ENCODE results near the gene C1orf159. TPM values are rescaled to one million over a fixed set of nuclear protein-coding genes. Genes with fewer than 3 reads are reported as not detected.

C1orf159 gene
- total RNA-seq, 1 donor from 2014 or later = 8.0 TPM

DNA sequence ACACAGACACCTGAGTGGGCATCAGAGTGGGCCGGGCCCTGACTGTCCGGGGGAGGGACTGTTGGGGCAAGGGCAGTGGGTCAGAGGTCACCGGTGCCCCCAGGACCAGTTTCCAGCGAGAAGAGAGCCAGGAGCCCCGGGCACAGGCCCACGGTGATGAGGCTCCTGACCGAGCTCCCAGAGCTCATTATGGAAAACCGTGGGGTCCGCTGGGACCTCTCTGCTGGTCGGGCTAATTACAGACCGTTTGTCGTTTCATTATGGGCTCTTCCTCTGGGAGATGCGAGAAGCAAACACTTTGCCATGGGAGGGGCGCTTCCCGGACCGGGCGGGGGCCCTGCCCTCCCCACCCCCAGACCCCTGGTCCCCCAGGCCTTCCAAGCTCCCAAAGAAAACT is 45.8 kb upstream of the C1orf159 start:
- H2AFZ ChIP-seq (replicated peaks) = no peak overlapping the region
- no peaks in the 10 kb centered on the region for H3K36me3 ChIP-seq
- no peaks in the 10 kb centered on the region for H3K79me2 ChIP-seq (ENCODE audit: low read depth)
- H3K4me3 ChIP-seq = no peak overlapping the region
- peaks cover 9% of the 10 kb centered on the region for H3K27me3 Mint-ChIP-seq (ENCODE audit: insufficient read depth, low read depth)
- H3K9ac ChIP-seq = no peak overlapping the region
- TF ChIP-seq EZH2phosphoT487 (IDR thresholded peaks at IDR 0.05) (no peak), EZH2 (IDR thresholded peaks at IDR 0.05) (no peak)
- TF ChIP-seq, protein P1, sequence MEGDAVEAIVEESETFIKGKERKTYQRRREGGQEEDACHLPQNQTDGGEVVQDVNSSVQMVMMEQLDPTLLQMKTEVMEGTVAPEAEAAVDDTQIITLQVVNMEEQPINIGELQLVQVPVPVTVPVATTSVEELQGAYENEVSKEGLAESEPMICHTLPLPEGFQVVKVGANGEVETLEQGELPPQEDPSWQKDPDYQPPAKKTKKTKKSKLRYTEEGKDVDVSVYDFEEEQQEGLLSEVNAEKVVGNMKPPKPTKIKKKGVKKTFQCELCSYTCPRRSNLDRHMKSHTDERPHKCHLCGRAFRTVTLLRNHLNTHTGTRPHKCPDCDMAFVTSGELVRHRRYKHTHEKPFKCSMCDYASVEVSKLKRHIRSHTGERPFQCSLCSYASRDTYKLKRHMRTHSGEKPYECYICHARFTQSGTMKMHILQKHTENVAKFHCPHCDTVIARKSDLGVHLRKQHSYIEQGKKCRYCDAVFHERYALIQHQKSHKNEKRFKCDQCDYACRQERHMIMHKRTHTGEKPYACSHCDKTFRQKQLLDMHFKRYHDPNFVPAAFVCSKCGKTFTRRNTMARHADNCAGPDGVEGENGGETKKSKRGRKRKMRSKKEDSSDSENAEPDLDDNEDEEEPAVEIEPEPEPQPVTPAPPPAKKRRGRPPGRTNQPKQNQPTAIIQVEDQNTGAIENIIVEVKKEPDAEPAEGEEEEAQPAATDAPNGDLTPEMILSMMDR (IDR thresholded peaks at IDR 0.05) = no peak
- peaks cover 38% of the 10 kb centered on the region for H3K27me3 ChIP-seq
- no peak overlapping the region for H3K27ac ChIP-seq
- H3K27ac Mint-ChIP-seq = no peak overlapping the region
- no peak overlapping the region for H3K4me2 ChIP-seq
- DNase-seq (ENCODE audit: low spot score) = no peak
- no peaks in the 10 kb centered on the region for H3K9me3 Mint-ChIP-seq
- peaks cover 8% of the 10 kb centered on the region for H3K4me1 Mint-ChIP-seq
- H4K20me1 ChIP-seq (ENCODE audit: low read depth) = no peaks in the 10 kb centered on the region
- peaks cover 36% of the 10 kb centered on the region for H3K4me1 ChIP-seq
- no peak overlapping the region for H3K4me3 Mint-ChIP-seq
- H3K36me3 Mint-ChIP-seq = no peaks in the 10 kb centered on the region
- no peaks in the 10 kb centered on the region for H3K9me3 ChIP-seq (ENCODE audit: low read depth)
- H3F3A ChIP-seq (ENCODE audit: low read depth) = peaks cover 28% of the 10 kb centered on the region

DNA sequence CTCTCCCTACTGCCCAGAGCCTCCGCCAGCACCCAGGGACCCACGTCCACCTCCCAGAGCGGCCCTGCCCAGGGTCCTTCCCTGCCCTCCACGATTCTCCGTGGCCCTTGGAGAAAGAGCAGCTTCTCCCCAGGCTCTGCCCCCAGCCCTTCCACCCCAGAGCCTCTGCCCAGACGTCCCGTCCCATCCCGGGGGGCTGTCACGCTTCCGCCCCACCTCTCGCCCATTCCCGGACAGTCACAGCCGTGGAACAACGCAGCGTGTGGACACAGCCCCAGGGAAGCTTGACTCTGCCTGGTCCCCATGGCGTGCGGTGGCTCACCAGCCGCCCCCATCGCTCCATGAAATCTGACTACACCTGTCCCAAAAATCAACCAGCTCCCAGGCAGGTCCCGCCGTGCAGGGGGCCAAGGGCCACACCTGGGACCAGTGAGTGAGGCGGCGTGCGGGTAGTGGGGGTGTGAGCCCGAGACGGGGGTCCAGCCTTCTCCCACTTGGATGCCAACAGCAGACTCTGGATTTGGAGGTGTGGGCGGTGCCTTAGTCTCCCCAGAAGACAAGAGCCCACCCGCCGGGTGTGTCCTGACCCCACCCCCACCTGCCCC is 45.3 kb upstream of the C1orf159 start:
- no peak overlapping the region for H3K9ac ChIP-seq
- H4K20me1 ChIP-seq (ENCODE audit: low read depth) = no peaks in the 10 kb centered on the region
- no peaks in the 10 kb centered on the region for H3K36me3 ChIP-seq
- H3K9me3 ChIP-seq (ENCODE audit: low read depth) = no peaks in the 10 kb centered on the region
- peaks cover 11% of the 10 kb centered on the region for H3K27me3 Mint-ChIP-seq (ENCODE audit: insufficient read depth, low read depth)
- TF ChIP-seq EZH2phosphoT487 (IDR thresholded peaks at IDR 0.05) = no peak
- TF ChIP-seq, protein P1 (IDR thresholded peaks at IDR 0.05) = no peak
- no peak for TF ChIP-seq EZH2 (IDR thresholded peaks at IDR 0.05)
- H3K79me2 ChIP-seq (ENCODE audit: low read depth) = no peaks in the 10 kb centered on the region
- peaks cover 28% of the 10 kb centered on the region for H3F3A ChIP-seq (ENCODE audit: low read depth)
- no peak overlapping the region for H3K4me2 ChIP-seq
- H3K27ac ChIP-seq = no peak overlapping the region
- no peak overlapping the region for H2AFZ ChIP-seq (replicated peaks)
- H3K27ac Mint-ChIP-seq = no peak overlapping the region
- H3K4me3 ChIP-seq = no peak overlapping the region
- no peak for DNase-seq (ENCODE audit: low spot score)
- H3K36me3 Mint-ChIP-seq = no peaks in the 10 kb centered on the region
- peaks cover 38% of the 10 kb centered on the region for H3K27me3 ChIP-seq
- H3K9me3 Mint-ChIP-seq = no peaks in the 10 kb centered on the region
- peaks cover 32% of the 10 kb centered on the region for H3K4me1 ChIP-seq
- peaks cover 11% of the 10 kb centered on the region for H3K4me1 Mint-ChIP-seq
- H3K4me3 Mint-ChIP-seq = no peak overlapping the region

- no peak overlapping the region for H3K4me3 Mint-ChIP-seq
- H3K9ac ChIP-seq = no peak overlapping the region
- peaks cover 14% of the 10 kb centered on the region for H3K27me3 Mint-ChIP-seq (ENCODE audit: insufficient read depth, low read depth)
- peaks cover 24% of the 10 kb centered on the region for H3F3A ChIP-seq (ENCODE audit: low read depth)
- no peaks in the 10 kb centered on the region for H4K20me1 ChIP-seq (ENCODE audit: low read depth)
- H3K4me2 ChIP-seq = no peak overlapping the region
- TF ChIP-seq EZH2 (IDR thresholded peaks at IDR 0.05) = no peak
- no peak for TF ChIP-seq EZH2phosphoT487 (IDR thresholded peaks at IDR 0.05)
- TF ChIP-seq, protein P1 (IDR thresholded peaks at IDR 0.05) = no peak
- no peak overlapping the region for H2AFZ ChIP-seq (replicated peaks)
- H3K36me3 Mint-ChIP-seq = no peaks in the 10 kb centered on the region
- peaks cover 35% of the 10 kb centered on the region for H3K27me3 ChIP-seq
- no peaks in the 10 kb centered on the region for H3K9me3 ChIP-seq (ENCODE audit: low read depth)
- no peak overlapping the region for H3K27ac ChIP-seq
- H3K4me3 ChIP-seq = no peak overlapping the region
- peaks cover 9% of the 10 kb centered on the region for H3K4me1 Mint-ChIP-seq
- no peak overlapping the region for H3K27ac Mint-ChIP-seq
- peaks cover 30% of the 10 kb centered on the region for H3K4me1 ChIP-seq
- H3K36me3 ChIP-seq = no peaks in the 10 kb centered on the region
- no peak for DNase-seq (ENCODE audit: low spot score)
- no peaks in the 10 kb centered on the region for H3K79me2 ChIP-seq (ENCODE audit: low read depth)
- H3K9me3 Mint-ChIP-seq = peaks cover 2% of the 10 kb centered on the region
Measured at GRCh38 chr1:1160281-1160930, 44.5 kb upstream of the C1orf159 start.

Data from neural progenitor cell (in vitro differentiated cells).